GM12873 (cell line): ENCODE data around the gene PNPLA7.

Experiments
- CTCF ChIP-seq: IDR thresholded peaks from 2 replicates; pipeline ENCODE4 v1.5.1; 2012; ENCODE audit warnings: low read depth, mild to moderate bottlenecking, moderate library complexity, low read length, control low read depth; ENCODE audit not compliant: insufficient read depth; ENCODE audit errors: missing control alignments

Gene PNPLA7

GRCh38 chr9:137554349-137554748 lies 4.1 kb upstream of the PNPLA7 start:
- TF ChIP-seq CTCF = no peak

GRCh38 chr9:137552022-137552768 lies 2.0 kb upstream of the PNPLA7 start:
- no peak for TF ChIP-seq CTCF

- TF ChIP-seq CTCF = peak; percentile 59
These were observed 1.2 kb upstream of the PNPLA7 start, which contains the start of gene MRPL41 for GRCh38 chr9:137551264-137552021. Gene MRPL41, plus strand, starts transcription at chr9:137551879. Its CDS starts 203 bp downstream, at chr9:137552082.

- TF ChIP-seq CTCF = no peak
These were observed 2.3 kb downstream of the PNPLA7 start for GRCh38 chr9:137547687-137548543.

- TF ChIP-seq CTCF = no peak
These were observed 5.1 kb downstream of the PNPLA7 start for GRCh38 chr9:137545123-137545522.

- TF ChIP-seq CTCF = no peak
These were observed 5.9 kb downstream of the PNPLA7 start for GRCh38 chr9:137544176-137544760.
